HepG2 (cell line): Measurements from ENCODE around the gene ZNFX1. TPM values are rescaled to one million over a fixed set of nuclear protein-coding genes. Genes with fewer than 3 reads are reported as not detected.
A peak's percentile ranks its signal among the peaks of the same experiment; 100 is the strongest.

Experiments used
- ATAD3A ChIP-seq: sonication (generic); formaldehyde crosslinking; IDR thresholded peaks from 2 replicates; pipeline ENCODE4 v1.4.0; 2020; ENCODE audit warnings: missing genetic modification reagents
- BORCS8-MEF2B ChIP-seq: sonication (generic); formaldehyde crosslinking; IDR thresholded peaks from 2 replicates; pipeline ENCODE4 v1.8.0; 2022; ENCODE audit warnings: mild to moderate bottlenecking, missing genetic modification reagents
- DNMT1 ChIP-seq: sonication (generic); formaldehyde crosslinking; IDR thresholded peaks from 2 replicates; pipeline ENCODE4 v1.5.1; 2020; ENCODE audit warnings: mild to moderate bottlenecking, missing genetic modification reagents
- FOXK2 ChIP-seq: fragments of 450-650 bp; IDR thresholded peaks from 2 replicates; pipeline ENCODE4 v1.6.1; 2016
- HNF4A ChIP-seq: sonication (generic); formaldehyde crosslinking; IDR thresholded peaks from 2 replicates; pipeline ENCODE4 v1.4.0; 2020; ENCODE audit warnings: missing genetic modification reagents
- ISX ChIP-seq: sonication (generic); formaldehyde crosslinking; conservative IDR thresholded peaks from 2 replicates; pipeline ENCODE4 v1.5.0; 2020; ENCODE audit warnings: missing genetic modification reagents
- MATR3 ChIP-seq: sonication (generic); formaldehyde crosslinking; IDR thresholded peaks from 2 replicates; pipeline ENCODE4 v1.4.0; 2020; ENCODE audit warnings: missing genetic modification reagents
- MTA3 ChIP-seq: sonication (generic); formaldehyde crosslinking; IDR thresholded peaks from 2 replicates; pipeline ENCODE4 v1.4.0; 2020; ENCODE audit warnings: missing genetic modification reagents
- NFRKB ChIP-seq: fragments of 450-650 bp; IDR thresholded peaks from 2 replicates; pipeline ENCODE4 v1.6.1; 2017
- NR2C2 ChIP-seq: sonication (generic); formaldehyde crosslinking; IDR thresholded peaks from 2 replicates; pipeline ENCODE4 v1.4.0; 2020; ENCODE audit warnings: missing genetic modification reagents, mild to moderate bottlenecking, moderate library complexity, borderline replicate concordance
- POLR2G ChIP-seq: fragments of 200-400 bp; formaldehyde crosslinking; IDR thresholded peaks from 2 replicates; pipeline ENCODE4 v1.6.1; 2018; ENCODE audit warnings: mild to moderate bottlenecking, low read depth, low read length, moderate library complexity
- RARA ChIP-seq: IDR thresholded peaks from 2 replicates; pipeline ENCODE4 v1.6.1; 2016; ENCODE audit warnings: missing genetic modification reagents, missing compliant biosample characterization
- RFXAP ChIP-seq: sonication (generic); formaldehyde crosslinking; IDR thresholded peaks from 2 replicates; pipeline ENCODE4 v1.4.0; 2020; ENCODE audit warnings: missing genetic modification reagents, borderline replicate concordance
- SALL1 ChIP-seq: sonication (generic); formaldehyde crosslinking; IDR thresholded peaks from 2 replicates; pipeline ENCODE4 v1.8.0; 2022; ENCODE audit warnings: mild to moderate bottlenecking, missing genetic modification reagents
- SMAD1 ChIP-seq: sonication (generic); formaldehyde crosslinking; IDR thresholded peaks from 2 replicates; pipeline ENCODE4 v1.4.0; 2020; ENCODE audit warnings: missing genetic modification reagents, low read depth, mild to moderate bottlenecking, borderline replicate concordance
- SP4 ChIP-seq: sonication (generic); formaldehyde crosslinking; IDR thresholded peaks from 2 replicates; pipeline ENCODE4 v1.8.1; 2023; ENCODE audit warnings: mild to moderate bottlenecking, missing genetic modification reagents
- TFDP1 ChIP-seq: IDR thresholded peaks from 2 replicates; pipeline ENCODE4 v1.6.1; 2016; ENCODE audit warnings: missing compliant biosample characterization, missing genetic modification reagents, borderline replicate concordance
- ZNF101 ChIP-seq: sonication (generic); formaldehyde crosslinking; IDR thresholded peaks from 2 replicates; pipeline ENCODE4 v1.4.0; 2020; ENCODE audit warnings: mild to moderate bottlenecking, low read depth, missing genetic modification reagents, borderline replicate concordance
- ZNF441 ChIP-seq: sonication (generic); formaldehyde crosslinking; IDR thresholded peaks from 2 replicates; pipeline ENCODE4 v1.7.0; 2021; ENCODE audit warnings: missing genetic modification reagents, borderline replicate concordance
- ZNF747 ChIP-seq: sonication (generic); formaldehyde crosslinking; IDR thresholded peaks from 2 replicates; pipeline ENCODE4 v1.8.1; 2023; ENCODE audit warnings: missing genetic modification reagents, mild to moderate bottlenecking, borderline replicate concordance
- ZNF768 ChIP-seq: sonication (generic); formaldehyde crosslinking; IDR thresholded peaks from 2 replicates; pipeline ENCODE4 v1.4.0; 2020; ENCODE audit warnings: missing genetic modification reagents
- ZNF816 ChIP-seq: sonication (generic); formaldehyde crosslinking; IDR thresholded peaks from 2 replicates; pipeline ENCODE4 v1.8.0; 2022; ENCODE audit warnings: missing genetic modification reagents, mild to moderate bottlenecking, borderline replicate concordance
- polyA plus RNA-seq, 8 experiments: library from polyadenylated mRNA; depleted of rRNA in 3 of 8; stranded (reverse) in 7 of 8; unstranded in 1 of 8; fragments of >200 nt; fragmentation: Illumina TruSeq in 4 of 8; extraction: Trizol in 4 of 8; gene quantifications; 2 replicates each; pipeline versions ENCODE4 v1.2.1 to v1.2.3, GENCODE V29; 2011 to 2016; ENCODE audit warnings: low read depth in 4 of 8, missing spikeins in 1 of 8, mixed read lengths in 1 of 8; ENCODE audit not compliant: insufficient read depth in 1 of 8
- total RNA-seq, 5 experiments: library from RNA; depleted of rRNA; stranded (reverse); fragments of >200 nt; fragmentation: Illumina TruSeq; extraction: Trizol; gene quantifications; 2 replicates each; pipeline ENCODE4 v1.2.3, GENCODE V29; 2016; ENCODE audit warnings: low read depth in 1 of 5
- TF ChIP-seq, protein P1 (sequence below): fragments of 450-650 bp; IDR thresholded peaks from 2 replicates; pipeline ENCODE4 v1.6.1; 2016
- TF ChIP-seq, protein P2 (sequence below): IDR thresholded peaks from 2 replicates; pipeline ENCODE4 v1.6.1; 2016; ENCODE audit warnings: missing compliant biosample characterization, missing genetic modification reagents, borderline replicate concordance
- TF ChIP-seq, protein P3 (sequence below): sonication (generic); formaldehyde crosslinking; IDR thresholded peaks from 2 replicates; pipeline ENCODE4 v1.4.0; 2020; ENCODE audit warnings: missing genetic modification reagents

Gene ZNFX1
- total and polyA plus RNA-seq, 2 of the 13 experiments (the other 11 are each of a cell fraction or from before 2014, with no cell fraction given), result 2.9 to 11.1 TPM

- TF ChIP-seq SALL1 (CRISPR knock-in tag), result peak; percentile 89
- peak; percentile 64; the same call in 1 of the 2 replicates for TF ChIP-seq ZNF441 (CRISPR knock-in tag)
- no peak for TF ChIP-seq SMAD1 (CRISPR knock-in tag)
- TF ChIP-seq DNMT1, result peak; percentile 88; the same call in 1 of the 2 replicates
- peak; percentile 97 for TF ChIP-seq TFDP1 (CRISPR knock-in tag)
- no peak for TF ChIP-seq ATAD3A (CRISPR knock-in tag)
- peak; percentile 87 for TF ChIP-seq ISX (CRISPR knock-in tag)
- TF ChIP-seq, protein P1, sequence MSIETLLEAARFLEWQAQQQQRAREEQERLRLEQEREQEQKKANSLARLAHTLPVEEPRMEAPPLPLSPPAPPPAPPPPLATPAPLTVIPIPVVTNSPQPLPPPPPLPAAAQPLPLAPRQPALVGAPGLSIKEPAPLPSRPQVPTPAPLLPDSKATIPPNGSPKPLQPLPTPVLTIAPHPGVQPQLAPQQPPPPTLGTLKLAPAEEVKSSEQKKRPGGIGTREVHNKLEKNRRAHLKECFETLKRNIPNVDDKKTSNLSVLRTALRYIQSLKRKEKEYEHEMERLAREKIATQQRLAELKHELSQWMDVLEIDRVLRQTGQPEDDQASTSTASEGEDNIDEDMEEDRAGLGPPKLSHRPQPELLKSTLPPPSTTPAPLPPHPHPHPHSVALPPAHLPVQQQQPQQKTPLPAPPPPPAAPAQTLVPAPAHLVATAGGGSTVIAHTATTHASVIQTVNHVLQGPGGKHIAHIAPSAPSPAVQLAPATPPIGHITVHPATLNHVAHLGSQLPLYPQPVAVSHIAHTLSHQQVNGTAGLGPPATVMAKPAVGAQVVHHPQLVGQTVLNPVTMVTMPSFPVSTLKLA, result peak; percentile 52
- TF ChIP-seq MATR3, result no peak
- 0 out of 2 replicates have a peak, but pooled peaks have one; percentile 46 for TF ChIP-seq HNF4A
- no peak for TF ChIP-seq MTA3 (CRISPR knock-in tag)
- TF ChIP-seq BORCS8-MEF2B, result peak; percentile 95
- peak; percentile 91; the same call in 1 of the 2 replicates for TF ChIP-seq ZNF101 (CRISPR knock-in tag)
- peak; percentile 100 for TF ChIP-seq POLR2G
- peak; percentile 61; the same call in 1 of the 2 replicates for TF ChIP-seq FOXK2
- peak; percentile 98 for TF ChIP-seq ZNF747 (CRISPR knock-in tag)
- TF ChIP-seq NFRKB, result peak; percentile 74; the same call in 1 of the 2 replicates
- TF ChIP-seq, protein P2, sequence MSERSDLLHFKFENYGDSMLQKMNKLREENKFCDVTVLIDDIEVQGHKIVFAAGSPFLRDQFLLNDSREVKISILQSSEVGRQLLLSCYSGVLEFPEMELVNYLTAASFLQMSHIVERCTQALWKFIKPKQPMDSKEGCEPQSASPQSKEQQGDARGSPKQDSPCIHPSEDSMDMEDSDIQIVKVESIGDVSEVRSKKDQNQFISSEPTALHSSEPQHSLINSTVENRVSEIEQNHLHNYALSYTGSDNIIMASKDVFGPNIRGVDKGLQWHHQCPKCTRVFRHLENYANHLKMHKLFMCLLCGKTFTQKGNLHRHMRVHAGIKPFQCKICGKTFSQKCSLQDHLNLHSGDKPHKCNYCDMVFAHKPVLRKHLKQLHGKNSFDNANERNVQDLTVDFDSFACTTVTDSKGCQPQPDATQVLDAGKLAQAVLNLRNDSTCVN (CRISPR knock-in tag), result peak; percentile 74
- peak; percentile 98 for TF ChIP-seq ZNF816
- TF ChIP-seq ZNF768, result peak; percentile 80
- TF ChIP-seq, protein P3, sequence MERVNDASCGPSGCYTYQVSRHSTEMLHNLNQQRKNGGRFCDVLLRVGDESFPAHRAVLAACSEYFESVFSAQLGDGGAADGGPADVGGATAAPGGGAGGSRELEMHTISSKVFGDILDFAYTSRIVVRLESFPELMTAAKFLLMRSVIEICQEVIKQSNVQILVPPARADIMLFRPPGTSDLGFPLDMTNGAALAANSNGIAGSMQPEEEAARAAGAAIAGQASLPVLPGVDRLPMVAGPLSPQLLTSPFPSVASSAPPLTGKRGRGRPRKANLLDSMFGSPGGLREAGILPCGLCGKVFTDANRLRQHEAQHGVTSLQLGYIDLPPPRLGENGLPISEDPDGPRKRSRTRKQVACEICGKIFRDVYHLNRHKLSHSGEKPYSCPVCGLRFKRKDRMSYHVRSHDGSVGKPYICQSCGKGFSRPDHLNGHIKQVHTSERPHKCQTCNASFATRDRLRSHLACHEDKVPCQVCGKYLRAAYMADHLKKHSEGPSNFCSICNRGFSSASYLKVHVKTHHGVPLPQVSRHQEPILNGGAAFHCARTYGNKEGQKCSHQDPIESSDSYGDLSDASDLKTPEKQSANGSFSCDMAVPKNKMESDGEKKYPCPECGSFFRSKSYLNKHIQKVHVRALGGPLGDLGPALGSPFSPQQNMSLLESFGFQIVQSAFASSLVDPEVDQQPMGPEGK (CRISPR knock-in tag), result peak; percentile 96
- peak; percentile 89 for TF ChIP-seq NR2C2 (CRISPR knock-in tag)
- TF ChIP-seq RARA (CRISPR knock-in tag), result peak; percentile 73
- peak; percentile 91 for TF ChIP-seq RFXAP
- peak; percentile 98 for TF ChIP-seq SP4
Measured at GRCh38 chr20:49278036-49278817, at the start of gene ZNFX1 (continued).
